Left renal pelvis (tissue), 4 donors: ENCODE data around the gene ETS1. TPM values are rescaled to one million over a fixed set of nuclear protein-coding genes. Genes with fewer than 3 reads are reported as not detected.

ENCODE experiments used
- DNase-seq, 4 donors: peaks; one replicate each; pipeline ENCODE4 v3.0.0-alpha.2; 2013; ENCODE audit warnings: low read depth in 4 of 4, low spot score in 3 of 4
- polyA plus RNA-seq, 4 donors: library from polyadenylated mRNA; unstranded; fragments of 120-200 nt; gene quantifications; one replicate each; pipeline ENCODE4 v1.2.1, GENCODE V29; 2013; ENCODE audit not compliant: insufficient read length in 4 of 4

The ETS1 gene
- polyA plus RNA-seq, 4 donors: 61.3 to 83.5 (median 70.9) TPM

GRCh38 chr11:128596250-128596649, 8.9 kb upstream of the ETS1 start:
- no peak for DNase-seq

- no peak for DNase-seq
Measured at GRCh38 chr11:128595775-128596174, 8.4 kb upstream of the ETS1 start.

- no peak for DNase-seq
Measured at GRCh38 chr11:128595221-128595620, 7.9 kb upstream of the ETS1 start.

GRCh38 chr11:128594226-128594625, 6.9 kb upstream of the ETS1 start:
- DNase-seq: no peak

GRCh38 chr11:128593281-128593680, 5.9 kb upstream of the ETS1 start:
- DNase-seq: no peak

- no peak for DNase-seq
Measured at GRCh38 chr11:128592454-128592853, 5.1 kb upstream of the ETS1 start.

- no peak for DNase-seq
Measured at GRCh38 chr11:128590587-128590986, 3.2 kb upstream of the ETS1 start.

GRCh38 chr11:128589998-128590397, 2.6 kb upstream of the ETS1 start:
- DNase-seq: no peak

GRCh38 chr11:128588093-128588492, 735 bp upstream of the ETS1 start:
- DNase-seq: no peak

GRCh38 chr11:128586689-128587088, 669 bp downstream of the ETS1 start:
- no peak for DNase-seq

GRCh38 chr11:128585498-128586238, 1.7 kb downstream of the ETS1 start:
- DNase-seq: no peak

- no peak for DNase-seq
Measured at GRCh38 chr11:128584253-128584652, 3.1 kb downstream of the ETS1 start.

- peak in 1 of 4 donors; percentile 67 for DNase-seq
Measured at GRCh38 chr11:128582496-128583366, 4.6 kb downstream of the ETS1 start.

GRCh38 chr11:128581561-128582272, 5.6 kb downstream of the ETS1 start:
- no peak for DNase-seq

- no peak for DNase-seq
Measured at GRCh38 chr11:128580612-128581011, 6.7 kb downstream of the ETS1 start.

- no peak for DNase-seq
Measured at GRCh38 chr11:128579798-128580504, 7.4 kb downstream of the ETS1 start.

- no peak for DNase-seq
Measured at GRCh38 chr11:128576555-128576954, 10.8 kb downstream of the ETS1 start.

- peak in 3 of 4 donors; percentile 57 to 66 (median 62) for DNase-seq
Measured at GRCh38 chr11:128575961-128576350, 11.4 kb downstream of the ETS1 start.

GRCh38 chr11:128575174-128575960, 12.0 kb downstream of the ETS1 start:
- DNase-seq: no peak

GRCh38 chr11:128574576-128575011, 12.8 kb downstream of the ETS1 start:
- DNase-seq: no peak
